Stomach (tissue), 4 donors: ENCODE data around the gene EOLA1.
"Not testable (repeated sequence)": the region's sequence is repeated elsewhere in the genome, so short reads cannot be mapped to it uniquely, and the experiment has no call there.

Experiments used
- POLR2A ChIP-seq, 4 donors: fragments of 450-650 bp; IDR thresholded peaks; one replicate each; pipeline ENCODE4 v1.6.1; 2016; ENCODE audit warnings: antibody characterized with exemption in 4 of 4, control low read depth in 2 of 4, mild to moderate bottlenecking in 1 of 4, moderate library complexity in 1 of 4
- TF ChIP-seq, protein P1 (sequence below), 7 experiments: fragments of 450-650 bp in 4 of 7; fragments of 200-600 bp in 3 of 7; sonication (generic) in 3 of 7; IDR thresholded peaks; one replicate each; pipeline ENCODE4 v1.5.1; 2016 to 2019; ENCODE audit warnings: antibody characterized with exemption in 7 of 7, control low read depth in 2 of 7, mild to moderate bottlenecking in 1 of 7

DNA sequence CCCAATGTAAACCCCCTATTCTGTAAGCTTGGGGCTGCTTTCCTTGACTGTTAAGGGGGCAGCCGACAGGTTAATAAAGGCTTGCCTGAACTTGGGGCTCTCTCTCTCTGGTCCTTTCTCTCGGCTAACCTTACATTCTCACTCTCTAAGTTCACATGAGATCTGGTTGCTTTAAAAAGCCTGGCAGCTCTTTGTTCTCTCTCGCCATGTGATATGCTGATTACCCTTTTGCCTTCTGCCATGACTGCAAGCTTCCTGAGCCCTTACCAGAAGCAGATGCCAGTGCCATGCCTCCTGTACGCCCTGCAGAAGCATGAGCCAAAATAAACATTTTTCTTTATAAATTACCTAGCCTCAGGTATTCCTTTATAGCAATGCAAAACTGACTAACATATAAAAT, 14.4 kb downstream of the EOLA1 start:
- TF ChIP-seq, protein P1, sequence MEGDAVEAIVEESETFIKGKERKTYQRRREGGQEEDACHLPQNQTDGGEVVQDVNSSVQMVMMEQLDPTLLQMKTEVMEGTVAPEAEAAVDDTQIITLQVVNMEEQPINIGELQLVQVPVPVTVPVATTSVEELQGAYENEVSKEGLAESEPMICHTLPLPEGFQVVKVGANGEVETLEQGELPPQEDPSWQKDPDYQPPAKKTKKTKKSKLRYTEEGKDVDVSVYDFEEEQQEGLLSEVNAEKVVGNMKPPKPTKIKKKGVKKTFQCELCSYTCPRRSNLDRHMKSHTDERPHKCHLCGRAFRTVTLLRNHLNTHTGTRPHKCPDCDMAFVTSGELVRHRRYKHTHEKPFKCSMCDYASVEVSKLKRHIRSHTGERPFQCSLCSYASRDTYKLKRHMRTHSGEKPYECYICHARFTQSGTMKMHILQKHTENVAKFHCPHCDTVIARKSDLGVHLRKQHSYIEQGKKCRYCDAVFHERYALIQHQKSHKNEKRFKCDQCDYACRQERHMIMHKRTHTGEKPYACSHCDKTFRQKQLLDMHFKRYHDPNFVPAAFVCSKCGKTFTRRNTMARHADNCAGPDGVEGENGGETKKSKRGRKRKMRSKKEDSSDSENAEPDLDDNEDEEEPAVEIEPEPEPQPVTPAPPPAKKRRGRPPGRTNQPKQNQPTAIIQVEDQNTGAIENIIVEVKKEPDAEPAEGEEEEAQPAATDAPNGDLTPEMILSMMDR (IDR thresholded peaks at IDR 0.05), result not testable (repeated sequence)
- not testable (repeated sequence) for TF ChIP-seq POLR2A (IDR thresholded peaks at IDR 0.05)
